Umbilical cord (tissue), 2 donors: ENCODE data around the gene PRPF40A. TPM values are rescaled to one million over a fixed set of nuclear protein-coding genes. Genes with fewer than 3 reads are reported as not detected.

Source experiments
- DNase-seq: peaks from one replicate; pipeline ENCODE4 v3.0.0-alpha.2; 2015; ENCODE audit warnings: low spot score
- total RNA-seq: library from RNA; depleted of rRNA; stranded (reverse); fragments of >200 nt; gene quantifications from one replicate; pipeline ENCODE4 v1.2.3, GENCODE V29; 2014; ENCODE audit warnings: low replicate concordance; ENCODE audit not compliant: insufficient read depth

Gene PRPF40A
- total RNA-seq, 1 donor from 2014 or later: 92.9 TPM

GRCh38 chr2:152651834-152652233, 65.4 kb downstream of the PRPF40A start:
- no peak for DNase-seq

DNA sequence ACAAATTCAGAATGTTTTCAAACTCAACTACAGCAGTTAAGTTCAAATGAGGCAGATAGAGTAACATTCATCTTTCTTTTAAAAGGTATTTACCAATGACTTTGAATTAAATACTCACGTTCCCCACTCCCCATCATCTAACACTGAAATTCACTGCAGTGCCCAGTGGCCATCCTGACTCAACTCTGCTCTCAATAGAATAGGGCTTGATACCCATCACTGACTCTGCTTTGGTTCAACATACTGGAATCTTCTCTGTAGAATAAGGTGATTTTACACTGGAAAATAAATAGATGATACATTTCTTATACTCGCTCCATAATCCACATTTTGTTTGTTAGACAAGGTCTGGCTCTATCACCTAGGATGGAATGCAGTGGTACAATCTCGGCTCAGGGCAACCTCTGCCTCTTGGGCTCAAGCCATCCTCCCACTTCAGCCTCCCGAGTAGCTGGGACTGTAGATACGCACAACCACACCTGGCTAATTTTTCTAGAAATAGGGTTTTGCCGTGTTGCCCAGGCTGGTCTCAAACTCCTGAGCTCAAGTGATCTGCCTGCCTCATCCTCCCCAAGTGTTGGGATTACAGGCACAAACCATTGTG, 66.4 kb downstream of the PRPF40A start:
- DNase-seq: no peak

- no peak for DNase-seq
These were observed 67.3 kb downstream of the PRPF40A start for GRCh38 chr2:152649997-152650396.

DNA sequence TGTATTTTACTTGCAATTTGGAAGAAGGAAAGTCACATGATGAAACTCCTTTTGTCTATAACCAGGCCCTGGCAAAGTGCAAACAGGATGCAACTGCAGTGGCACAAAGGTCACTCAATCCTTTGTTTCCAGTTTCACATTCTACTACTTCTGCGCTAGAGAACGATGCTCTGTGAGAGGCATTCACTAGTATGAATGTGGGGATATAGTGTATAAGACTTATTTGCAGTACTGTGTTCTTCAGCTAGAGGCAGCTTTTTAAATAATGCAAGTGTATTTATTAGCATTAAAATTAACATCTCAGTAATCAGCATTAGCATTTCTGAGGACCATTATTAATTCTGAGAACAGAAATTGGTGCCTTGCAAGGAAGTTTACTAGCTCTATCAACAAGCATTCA, 68.9 kb downstream of the PRPF40A start:
- no peak for DNase-seq

DNA sequence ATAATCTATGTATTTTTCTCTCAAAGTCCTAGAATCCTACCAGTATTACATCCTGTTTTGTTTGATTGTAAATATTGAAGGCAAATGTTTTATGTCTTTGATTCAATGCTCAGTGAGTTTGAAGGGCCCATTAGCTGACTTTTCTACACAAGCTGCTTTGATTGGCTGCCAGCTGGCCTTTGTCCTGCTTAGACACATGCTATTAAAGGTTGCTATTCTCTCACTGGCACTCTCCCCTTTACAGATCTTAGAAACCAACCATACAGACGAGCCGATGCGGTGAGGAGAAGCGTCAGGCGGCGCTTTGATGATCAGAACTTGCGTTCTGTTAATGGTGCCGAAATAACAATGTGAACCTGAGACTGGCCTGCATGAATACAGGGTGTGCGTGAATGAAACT, 69.7 kb downstream of the PRPF40A start:
- DNase-seq: peak; percentile 45

GRCh38 chr2:152646775-152647174, 70.5 kb downstream of the PRPF40A start:
- DNase-seq: peak; percentile 63

GRCh38 chr2:152646264-152646663, 71.0 kb downstream of the PRPF40A start:
- DNase-seq: peak; percentile 10

DNA sequence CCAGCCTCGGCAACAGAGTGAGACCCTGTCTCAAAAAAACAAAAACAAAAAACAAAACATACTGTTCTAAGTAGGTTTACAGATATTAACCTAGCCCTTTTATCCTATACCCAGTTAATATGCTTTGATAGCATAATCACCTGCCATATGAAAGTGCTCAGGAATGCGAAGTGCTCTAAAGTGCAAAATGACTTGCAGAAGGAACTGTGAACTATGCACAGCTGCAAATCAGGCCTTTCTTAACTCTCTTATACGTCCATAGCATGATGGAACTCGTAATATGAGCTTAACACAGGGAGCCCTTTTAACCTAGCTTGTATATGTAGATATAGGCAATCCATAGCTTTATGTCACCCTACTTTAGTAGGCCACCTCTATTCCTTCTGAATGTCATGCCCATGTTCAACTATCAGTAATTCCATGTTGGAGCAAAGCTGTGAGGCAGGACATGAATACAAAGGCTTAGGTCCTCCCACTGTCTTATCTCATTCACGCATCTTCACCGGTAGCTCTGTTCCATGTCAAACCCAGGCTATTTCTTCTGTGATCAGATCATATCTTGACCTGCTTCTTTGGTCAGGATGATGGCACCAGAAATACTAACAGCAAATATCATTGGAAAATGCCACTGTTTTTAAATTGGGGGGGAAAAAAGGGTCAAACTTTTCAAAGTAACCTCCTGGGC, 72.9 kb downstream of the PRPF40A start:
- no peak for DNase-seq

DNA sequence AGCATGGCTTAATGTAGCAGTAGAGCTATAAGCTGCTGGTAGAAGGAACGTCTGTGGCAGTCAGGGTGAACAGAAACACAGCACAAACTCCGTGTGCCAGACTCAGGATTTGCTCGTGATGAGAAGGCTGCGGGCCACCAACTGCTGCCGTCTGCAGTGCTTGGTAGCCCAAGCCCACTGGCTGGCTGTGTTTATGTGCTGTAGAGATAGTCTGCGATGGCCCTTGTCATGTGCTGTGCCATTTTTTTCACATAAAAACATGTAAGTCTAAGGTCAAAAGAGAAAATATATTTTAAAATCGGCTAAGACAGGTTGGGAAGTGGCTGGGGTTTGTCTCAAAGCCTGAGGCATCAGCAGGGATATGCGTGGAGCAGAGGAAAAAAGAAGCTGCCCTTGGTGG, 78.7 kb downstream of the PRPF40A start:
- no peak for DNase-seq

DNA sequence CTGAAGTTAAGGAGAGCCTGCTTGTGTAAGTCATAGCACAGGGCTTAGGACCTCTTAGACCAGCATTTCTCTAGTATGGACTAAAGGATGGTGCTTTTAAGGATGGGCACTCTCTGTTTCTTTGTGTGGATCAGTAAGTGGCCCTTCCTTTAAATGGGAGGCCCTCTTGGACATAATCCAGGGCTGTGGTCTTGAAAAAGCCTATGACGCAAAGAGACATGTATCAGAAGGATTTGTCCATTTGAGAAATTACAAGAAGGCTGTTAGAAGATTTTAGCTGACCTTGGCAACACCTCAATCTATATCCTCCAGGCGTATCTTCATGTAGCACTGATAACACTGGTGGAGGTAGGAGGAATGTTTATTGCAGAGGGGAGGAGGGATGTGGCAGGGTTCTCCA, 79.2 kb downstream of the PRPF40A start:
- DNase-seq: peak; percentile 59

DNA sequence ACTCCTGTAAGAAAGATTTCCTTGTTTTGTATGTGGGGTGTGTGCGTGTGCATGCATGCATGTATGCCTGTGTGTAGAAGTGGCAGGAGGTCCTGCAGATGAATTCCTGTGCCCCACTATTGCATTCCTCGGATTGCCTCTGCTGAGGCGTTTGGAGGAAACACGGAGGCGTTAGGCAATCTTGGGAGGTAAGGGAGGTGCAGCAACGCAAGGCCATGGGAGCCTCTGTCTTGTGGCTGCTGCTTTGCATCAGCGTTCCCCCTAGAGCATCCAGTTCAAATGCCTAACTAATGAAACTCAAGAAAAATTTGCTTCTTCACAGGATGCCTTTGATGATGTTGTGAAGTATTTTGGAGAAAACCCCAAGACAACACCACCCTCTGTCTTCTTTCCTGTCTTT, 80.0 kb downstream of the PRPF40A start:
- DNase-seq: no peak

DNA sequence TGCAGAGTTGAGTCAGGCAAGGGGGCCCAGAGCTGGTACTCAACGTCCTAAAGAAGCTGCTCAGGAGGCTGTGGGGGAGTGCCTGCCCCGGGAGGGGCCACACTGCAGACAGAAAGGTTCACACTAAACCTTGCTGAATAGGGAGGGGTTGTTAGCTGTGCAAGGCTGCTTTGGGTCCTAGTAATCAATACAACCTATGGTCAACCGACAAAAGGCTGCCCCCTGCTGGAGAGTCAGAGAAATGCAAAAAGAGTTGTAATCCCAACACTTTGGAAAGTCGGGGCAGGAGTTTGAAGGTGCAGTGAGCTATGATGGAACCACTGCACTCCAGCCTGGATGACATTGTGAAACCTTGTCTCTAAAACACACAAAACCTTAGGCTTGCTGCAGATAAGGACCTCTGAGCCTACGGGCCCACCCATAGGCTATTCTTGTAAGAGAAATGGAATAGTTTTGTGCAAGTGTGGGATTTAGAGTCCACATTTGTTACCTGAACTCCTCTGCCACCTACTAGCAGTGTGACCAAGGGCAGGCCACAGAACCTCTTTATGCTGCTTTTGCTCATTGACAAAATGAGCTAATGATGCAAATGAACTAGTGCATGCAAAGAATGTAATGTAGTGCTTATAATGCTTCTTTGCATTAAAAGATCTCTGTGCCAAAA, 81.5 kb downstream of the PRPF40A start:
- no peak for DNase-seq

- no peak for DNase-seq
These were observed 84.5 kb downstream of the PRPF40A start for GRCh38 chr2:152632736-152633135.

DNA sequence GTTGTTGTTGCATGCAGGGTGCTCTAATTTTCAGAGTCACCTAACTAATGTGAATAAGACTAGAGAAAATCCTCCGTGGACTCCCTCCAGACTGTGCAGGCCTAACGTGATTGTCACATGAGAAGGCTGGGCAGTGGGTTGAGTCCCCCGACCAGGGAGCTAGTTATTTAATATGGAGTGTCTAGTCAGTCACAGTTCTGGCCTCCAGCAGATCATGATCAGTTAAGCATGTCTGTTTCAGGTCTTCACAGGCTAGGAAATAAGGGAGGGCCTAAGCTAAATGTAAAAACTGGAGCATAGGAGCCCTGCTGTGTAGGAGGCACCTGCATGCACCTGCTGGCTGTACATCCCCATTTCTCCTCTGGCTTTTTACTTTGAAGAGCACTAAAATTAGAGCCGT, 86.8 kb downstream of the PRPF40A start:
- DNase-seq: no peak

DNA sequence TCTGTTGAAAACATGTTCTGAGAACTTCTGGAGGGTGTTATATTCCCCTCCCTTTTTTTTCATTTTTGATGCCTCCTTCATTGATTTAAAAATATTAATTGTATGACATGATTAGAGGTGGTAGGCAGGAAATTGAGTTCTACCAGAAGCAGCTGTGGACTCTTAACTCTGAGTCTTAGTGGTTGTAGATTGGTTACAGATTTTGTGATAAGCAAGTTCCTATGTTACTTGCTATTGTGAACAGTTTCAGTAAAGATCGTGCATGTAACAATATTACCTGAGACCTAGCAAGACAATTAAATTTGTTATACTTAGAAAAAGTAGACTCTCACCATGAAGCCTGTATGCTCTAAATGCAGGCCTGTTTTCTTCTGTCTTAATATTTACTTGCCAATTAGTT, 88.1 kb downstream of the PRPF40A start:
- DNase-seq: no peak

GRCh38 chr2:152627351-152627957, 89.8 kb downstream of the PRPF40A start:
- DNase-seq: no peak

- no peak for DNase-seq
These were observed 90.3 kb downstream of the PRPF40A start for GRCh38 chr2:152626911-152627339.

GRCh38 chr2:152624805-152625204, 92.5 kb downstream of the PRPF40A start:
- DNase-seq: no peak

DNA sequence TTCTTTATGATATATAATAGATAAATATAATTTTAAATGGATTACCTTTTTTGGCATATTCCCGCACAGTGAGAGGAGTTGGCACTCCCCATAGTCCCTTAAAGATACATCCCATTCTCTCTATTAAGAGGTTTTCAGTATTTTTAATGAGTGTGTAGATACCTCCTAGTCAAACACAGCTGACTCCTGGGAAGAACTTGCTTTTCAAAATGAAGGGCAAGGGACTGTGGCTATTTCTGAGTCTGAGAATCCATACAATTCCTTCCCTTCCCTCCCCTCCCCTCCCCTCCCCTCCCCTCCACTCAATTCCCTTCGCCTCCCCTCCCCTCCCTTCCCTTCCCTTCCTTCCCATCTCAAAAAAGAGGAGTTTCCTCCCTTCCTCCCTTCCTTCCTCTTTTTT, 93.5 kb downstream of the PRPF40A start:
- DNase-seq: no peak

DNA sequence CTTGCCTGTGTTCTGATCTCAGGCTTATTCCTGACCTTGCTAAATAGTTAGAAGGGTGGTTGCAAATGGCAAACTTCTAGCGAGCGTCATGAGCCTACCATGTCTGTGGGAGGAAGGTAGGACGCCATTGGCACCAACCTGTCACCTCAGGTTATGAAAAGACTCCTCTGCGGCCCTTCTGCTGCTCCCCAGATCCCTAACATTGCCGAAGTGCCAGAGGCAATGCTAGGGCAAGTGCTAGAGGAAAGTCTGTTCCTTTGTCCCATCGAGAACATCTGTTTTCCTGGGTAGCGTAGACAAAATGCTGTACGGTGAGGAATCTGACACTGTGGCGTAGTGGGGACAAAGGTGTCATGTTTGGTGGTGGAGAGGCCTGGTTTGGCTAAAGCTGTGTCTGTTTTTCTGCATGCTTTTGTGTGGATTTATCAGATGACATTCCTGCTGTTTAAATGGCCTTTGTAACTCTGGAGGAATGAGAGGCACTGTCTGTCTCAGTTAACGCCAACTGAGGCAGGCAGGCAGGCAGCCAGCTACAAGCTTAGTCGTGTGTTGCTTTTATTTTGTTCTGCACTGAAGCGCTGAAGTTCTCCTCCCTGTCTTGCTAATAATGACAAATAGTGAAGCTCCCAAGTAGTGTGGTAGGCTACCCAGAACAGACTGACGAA, 94.1 kb downstream of the PRPF40A start:
- no peak for DNase-seq

GRCh38 chr2:152622219-152622618, 95.0 kb downstream of the PRPF40A start:
- no peak for DNase-seq

- no peak for DNase-seq
These were observed 96.3 kb downstream of the PRPF40A start for GRCh38 chr2:152620985-152621384.
